Femur (tissue), 1 donor: Measurements from ENCODE around the gene METTL23.
A peak's percentile ranks its signal among the peaks of the same experiment; 100 is the strongest.
"Not testable (repeated sequence)": the region's sequence is repeated elsewhere in the genome, so short reads cannot be mapped to it uniquely, and the experiment has no call there.

Source experiments
- DNase-seq: peaks from one replicate; pipeline ENCODE4 v3.0.0-alpha.2; 2017

METTL23 gene

GRCh38 chr17:76735586-76736348, 9.1 kb downstream of the METTL23 start:
- no peak for DNase-seq

DNA sequence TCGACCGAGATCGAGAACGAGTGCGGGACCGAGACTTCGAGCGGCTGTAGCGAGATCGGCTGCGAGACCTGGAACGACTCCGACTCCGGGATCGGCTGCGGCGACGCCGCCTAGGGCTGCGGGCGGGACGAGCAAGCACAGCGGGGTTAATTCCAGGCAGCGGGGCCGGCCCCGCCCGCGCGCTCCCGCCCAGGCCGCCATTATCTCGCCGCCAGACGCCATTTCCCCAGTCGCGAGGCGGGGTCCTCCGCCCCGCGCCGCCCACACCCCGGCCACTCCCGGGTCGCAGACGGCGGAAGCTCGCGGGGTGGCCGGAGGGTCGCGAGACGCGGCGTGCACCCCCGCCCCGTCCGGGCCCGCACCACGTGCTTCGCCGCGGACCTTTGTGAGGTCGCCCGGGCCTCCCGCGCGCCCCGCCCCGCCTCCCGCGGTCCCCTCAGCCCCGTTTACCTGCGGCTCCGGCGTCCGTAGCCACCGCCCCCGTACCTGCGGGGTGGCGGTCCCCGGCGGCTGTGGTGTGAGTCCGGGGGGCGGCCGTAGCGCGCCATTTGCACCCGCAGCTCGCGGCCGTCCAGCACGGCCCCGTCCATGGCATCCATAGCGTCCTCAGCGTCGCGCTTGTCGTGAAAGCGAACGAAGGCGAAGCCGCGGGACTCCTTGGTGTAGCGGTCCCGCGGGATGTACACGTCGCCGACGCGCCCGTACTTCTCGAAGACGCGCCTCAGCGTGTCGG, 9.9 kb downstream of the METTL23 start:
- DNase-seq, result peak; percentile 86

DNA sequence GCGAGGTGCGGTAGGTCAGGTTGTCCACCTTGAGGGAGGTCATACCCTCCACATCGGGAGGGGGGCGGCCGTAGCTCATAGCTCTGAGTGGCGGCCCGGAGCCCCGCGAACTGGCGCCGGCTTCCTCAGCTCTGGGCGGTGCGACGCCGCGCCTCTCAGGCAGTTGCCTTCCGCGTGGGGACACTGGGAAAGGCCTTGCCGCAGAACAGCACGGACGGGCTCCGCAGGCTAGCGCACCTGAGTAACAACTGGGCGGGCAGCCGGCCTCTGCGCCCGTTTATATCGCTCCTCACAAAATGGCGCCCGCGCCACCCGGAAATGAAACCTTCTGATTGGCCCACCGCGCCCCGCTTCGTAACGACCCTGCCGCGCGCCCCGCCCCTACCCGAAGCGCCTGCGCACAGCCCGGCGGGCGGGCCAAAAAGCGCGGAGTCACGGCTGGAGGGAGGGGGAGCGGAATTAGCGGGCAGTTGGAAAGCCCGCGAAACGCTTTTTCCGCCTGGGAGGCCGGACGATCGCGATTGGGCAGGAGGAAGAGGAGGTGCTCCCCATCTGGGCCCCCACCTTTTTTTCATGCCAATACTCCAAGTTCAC, 10.5 kb downstream of the METTL23 start, which contains the start of gene SRSF2:
TSS of gene SRSF2 (minus strand) at position 250 of the 594 bp plus-strand sequence. CDS start at position 79, 171 bp downstream.
- DNase-seq, result peak; percentile 100

DNA sequence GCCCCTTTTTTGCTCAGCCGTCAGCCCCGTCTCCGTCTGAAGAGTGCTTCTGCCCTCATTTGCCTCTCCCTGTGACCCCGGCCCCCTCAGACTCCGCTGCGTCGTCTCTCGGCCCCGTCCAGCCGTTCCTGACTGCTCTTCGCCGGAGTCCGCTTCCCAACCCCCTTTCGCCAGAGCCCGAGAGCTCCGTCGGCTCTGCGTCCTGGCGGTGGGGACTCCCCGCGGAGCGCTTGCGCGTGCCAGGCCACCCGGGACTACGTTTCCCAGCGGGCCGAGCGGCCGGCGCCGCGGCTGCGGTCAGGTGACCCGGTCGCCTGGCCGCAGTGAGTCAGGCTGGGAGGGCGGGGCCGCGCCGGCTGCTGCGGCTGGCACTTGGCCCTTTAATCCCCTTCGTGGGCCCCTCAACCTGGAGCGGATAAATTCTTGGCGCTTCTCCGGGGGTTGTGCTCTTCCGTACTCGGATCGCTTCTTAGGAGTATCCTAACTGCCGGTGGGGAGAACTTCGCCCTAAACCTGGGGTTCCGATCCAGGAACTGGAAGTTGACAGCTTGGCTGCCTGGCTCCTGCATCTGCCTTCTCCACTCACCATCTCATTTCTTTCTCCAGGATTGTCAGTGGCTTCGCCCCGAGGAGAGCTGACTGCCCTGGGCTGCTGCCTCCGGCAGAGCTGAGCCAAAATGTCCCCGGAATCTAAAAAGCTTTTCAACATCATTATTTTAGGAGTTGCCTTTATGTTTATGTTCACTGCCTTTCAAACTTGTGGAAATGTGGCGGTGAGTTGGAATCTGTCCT, 11.2 kb downstream of the METTL23 start, which contains the start of gene MFSD11:
TSS of gene MFSD11 (plus strand) at position 444 of the 792 bp plus-strand sequence. CDS start at position 678, 234 bp downstream.
- peak; percentile 97 for DNase-seq

DNA sequence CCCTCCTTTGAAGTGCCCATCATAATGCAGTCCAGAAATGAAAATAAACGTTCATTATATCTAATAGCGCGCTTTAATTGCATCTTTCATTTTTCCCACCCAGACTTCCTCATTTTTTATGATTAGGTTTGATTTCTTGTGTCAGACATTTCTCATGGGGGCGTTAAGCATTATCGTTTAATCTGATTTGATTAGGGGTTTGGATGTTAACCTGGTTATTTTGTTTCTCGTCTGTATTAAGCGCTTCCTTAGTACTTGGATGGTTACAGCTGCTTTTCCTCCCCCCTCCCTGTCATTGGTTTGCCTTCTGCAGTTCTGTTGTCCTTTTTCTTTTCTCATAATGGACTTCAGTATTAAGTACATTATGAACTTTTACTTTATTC, 11.8 kb downstream of the METTL23 start:
- no peak for DNase-seq

DNA sequence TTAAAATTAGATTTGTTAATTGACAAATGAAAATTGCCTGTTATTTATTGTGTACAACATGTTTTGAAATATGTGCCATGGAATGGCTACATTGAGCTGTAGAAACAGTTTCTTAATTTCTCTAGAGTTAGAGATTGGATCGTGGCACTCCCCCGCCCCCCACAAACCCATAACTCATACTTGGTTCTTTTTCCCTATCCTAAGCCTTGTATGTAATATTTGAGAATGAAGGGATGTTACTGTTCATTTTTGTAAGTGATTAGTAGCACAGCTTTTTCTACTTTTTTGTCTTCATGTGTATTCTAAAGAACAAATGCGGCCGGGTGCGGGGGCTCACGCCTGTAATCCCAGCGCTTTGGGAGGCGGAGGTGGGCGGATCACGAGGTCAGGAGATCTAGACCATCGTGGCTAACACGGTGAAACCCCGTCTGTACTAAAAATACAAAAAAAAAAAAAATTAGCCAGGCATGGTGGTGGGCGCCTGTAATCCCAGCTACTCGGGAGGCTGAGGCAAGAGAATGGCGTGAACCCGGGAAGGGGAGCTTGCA, 13.0 kb downstream of the METTL23 start:
- DNase-seq, result not testable (repeated sequence)

GRCh38 chr17:76740329-76741118, 13.9 kb downstream of the METTL23 start:
- peak; percentile 39 for DNase-seq

DNA sequence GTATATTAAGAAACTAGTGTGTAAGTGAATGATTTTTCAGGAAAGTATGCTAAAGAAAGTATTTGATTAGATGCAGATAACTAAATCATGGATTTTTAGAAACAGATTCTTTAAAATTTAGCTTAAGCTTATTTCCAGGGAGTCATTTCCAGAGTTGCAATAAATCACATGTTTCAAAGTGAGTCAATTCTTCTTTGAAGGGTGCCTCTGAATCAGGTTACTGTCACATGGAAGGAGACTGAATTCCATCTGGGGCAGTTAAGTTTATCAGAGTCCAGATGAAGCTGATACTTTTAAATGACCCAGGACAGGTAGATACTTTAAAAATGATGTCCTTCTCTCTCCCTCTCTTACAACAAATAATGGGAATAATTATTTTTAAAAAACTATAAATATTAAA, 16.3 kb downstream of the METTL23 start:
- DNase-seq, result no peak

DNA sequence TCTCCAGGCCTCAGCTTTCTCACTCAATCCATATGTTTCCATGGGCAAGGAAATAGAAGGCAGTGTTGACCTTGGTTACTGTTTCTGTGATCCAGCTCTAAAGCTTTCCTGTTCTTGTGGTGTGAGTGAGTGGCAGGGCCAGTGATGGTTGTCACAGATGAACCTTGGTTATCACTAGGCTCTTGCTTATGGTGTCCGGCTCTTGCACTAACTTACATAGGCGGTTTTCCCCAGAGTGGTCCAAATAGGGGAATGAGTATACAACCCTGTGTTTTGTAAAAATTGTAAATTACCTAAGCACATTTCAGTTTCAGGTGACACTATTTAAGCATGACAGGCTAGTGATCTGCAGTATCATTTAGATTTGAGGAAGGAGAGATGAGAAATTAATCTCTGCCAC, 18.1 kb downstream of the METTL23 start:
- no peak for DNase-seq

DNA sequence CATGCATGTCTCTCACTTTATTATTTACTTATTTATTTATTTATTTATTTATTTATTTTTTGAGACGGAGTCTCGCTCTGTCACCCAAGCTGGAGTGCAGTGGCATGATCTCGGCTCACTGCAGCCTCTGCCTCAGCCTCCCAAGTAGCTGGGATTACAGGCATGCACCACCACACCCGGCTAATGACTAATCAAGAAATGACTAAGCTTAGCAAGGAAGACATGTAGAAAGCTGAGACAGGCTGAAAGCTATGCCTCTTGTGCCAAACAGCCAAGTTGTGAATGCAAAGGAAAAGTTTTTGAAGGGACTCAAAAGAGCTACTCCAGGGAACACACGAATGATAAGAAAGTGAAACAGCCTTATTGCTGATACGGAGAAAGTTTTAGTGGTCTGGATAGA, 19.1 kb downstream of the METTL23 start:
- not testable (repeated sequence) for DNase-seq

- no peak for DNase-seq
Measured at GRCh38 chr17:76747716-76748363, 21.2 kb downstream of the METTL23 start.

GRCh38 chr17:76748657-76749056, 22.0 kb downstream of the METTL23 start:
- DNase-seq, result no peak

DNA sequence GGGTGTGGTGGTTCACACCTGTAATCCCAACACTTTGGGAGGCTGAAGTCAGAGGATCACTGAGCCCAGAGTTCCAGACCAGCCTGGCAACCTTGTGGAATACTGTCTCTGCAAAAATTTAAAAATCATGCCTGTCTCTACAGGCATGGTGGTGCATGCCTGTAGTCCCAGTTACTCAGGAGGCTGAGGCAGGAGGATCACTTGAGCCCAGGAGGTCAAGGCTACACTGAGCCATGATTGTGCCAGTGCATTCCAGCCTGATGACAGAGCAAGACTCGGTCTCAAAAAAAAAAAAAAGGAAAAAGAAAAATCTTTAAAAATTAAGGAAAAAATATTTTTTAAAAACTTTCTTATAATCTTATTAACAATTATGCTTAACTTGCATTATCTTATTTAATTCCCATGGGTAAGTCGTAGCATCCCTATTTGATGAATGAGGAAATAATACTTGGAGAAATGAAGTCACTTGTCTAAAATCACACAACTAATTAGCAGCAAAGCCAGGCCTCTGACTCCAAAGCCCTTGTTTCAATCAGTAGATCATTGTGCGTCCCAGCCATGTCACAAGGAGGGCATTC, 24.9 kb downstream of the METTL23 start:
- DNase-seq, result no peak

- DNase-seq, result no peak
Measured at GRCh38 chr17:76752006-76752405, 25.4 kb downstream of the METTL23 start.

DNA sequence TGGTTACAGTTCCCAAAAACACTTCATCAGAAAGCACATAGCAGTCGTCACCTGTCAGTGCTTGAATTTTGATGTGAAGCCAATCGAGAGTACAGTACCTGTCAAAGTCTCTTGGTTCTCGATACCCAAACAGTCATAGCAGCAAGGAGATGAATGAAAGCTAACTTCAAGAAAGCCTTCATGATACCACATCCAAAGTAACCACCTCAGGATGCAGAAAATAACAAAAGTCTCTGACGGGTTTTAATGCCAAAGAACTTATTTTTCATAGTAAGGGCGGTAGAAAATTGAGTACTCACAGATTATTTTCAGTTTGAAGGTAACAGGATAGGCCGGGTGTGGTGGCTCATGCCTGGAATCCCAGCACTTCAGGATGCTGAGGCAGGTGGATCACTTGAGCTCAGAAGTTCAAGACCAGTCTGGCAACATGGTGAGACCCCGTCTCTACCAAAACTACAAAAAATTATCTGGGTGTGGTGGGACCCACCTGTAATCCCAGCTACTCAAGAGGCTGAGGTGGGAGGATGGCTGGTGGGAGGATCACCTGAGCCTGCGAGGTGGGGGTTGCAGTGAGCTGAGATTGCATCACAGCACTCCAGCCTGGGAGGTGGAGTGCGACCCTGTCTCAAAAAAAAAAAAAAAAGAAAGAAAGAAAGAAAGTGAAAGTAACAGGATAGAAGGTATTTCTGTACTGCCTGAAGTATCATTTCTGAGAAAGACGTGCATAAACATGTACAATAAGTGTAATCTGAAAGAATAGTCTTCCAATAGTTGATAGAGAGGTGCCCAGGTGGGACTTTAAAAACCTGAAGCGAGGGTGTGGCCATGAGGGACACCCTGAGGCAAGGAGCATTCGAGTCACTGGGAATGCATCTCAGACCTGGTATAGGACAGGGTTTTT, 26.7 kb downstream of the METTL23 start:
- DNase-seq, result no peak

- no peak for DNase-seq
Measured at GRCh38 chr17:76755285-76755684, 28.6 kb downstream of the METTL23 start.

DNA sequence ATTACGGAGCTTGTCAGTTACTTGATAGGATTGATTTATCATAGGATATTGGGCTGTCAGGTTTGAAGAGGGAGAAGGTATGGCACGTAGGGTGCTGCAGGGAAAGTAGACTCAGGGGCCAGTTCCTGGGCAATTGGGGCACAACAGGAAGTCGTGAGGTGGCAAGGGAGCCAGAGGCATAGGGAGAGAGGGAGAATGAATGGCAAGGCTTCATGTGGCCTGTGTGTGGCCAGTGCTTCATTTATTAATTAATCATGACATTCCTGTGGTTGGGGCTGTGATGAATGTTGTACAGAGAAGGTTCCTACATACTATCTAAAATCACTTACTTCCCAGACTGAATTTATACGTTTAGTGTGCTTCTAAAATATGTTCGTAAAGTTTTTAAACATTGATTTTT, 30.6 kb downstream of the METTL23 start:
- DNase-seq, result no peak

DNA sequence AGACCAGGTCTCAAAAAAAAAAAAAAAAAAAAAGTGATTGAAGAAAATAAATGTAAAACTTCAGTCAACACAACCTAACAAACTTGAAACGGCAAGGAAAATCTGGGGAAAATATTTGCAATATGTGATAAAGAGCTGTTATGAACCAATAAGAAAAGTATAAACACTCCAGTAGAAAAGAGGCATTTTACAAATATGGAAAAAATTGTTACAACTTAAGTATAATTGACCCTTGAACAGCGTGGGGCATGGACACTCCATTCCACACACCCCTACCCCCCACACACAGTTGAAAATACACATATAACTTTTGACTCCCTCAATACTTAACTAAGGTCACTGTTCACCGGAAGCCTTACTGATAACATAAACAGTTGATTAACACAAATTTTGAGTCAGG, 31.9 kb downstream of the METTL23 start:
- no peak for DNase-seq

DNA sequence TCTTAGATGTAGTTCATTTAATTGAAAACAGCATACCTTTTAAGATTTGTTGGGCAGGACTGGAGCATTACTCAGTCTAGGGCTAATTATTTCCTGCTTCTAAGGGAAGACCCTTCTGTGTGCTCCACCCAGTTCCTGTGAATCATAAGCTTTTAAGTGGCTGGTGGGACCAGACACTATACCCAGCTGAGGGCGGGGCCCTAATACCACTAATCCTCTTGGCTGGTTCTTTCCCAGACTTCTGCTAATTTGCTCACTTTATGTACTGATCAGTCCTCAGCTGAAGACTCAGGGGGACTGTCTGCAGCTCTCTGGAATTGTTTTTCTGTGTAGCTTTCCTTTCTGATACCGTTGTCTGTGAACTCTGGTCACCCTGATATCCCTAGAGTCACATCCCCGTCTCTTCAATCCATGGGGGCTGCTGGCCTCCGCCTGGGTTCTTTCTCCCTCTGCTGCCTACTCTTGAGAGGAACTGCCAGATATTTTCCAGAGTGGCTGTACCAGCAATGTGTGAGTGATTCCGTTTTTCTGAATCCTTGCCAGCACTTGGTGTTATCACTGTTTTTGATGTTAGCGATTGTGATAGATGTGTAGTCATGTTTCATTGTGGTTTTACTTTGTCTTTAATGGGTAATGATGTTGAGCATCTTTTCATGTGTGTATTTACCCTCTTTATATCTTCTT, 46.3 kb downstream of the METTL23 start:
- peak; percentile 38 for DNase-seq
